Mammary epithelial cell (primary cell): Measurements from ENCODE around the gene TMED8.

Experiments
- EZH2 ChIP-seq: IDR thresholded peaks from 2 replicates; pipeline ENCODE4 v1.6.1; 2012; ENCODE audit warnings: low read length, inconsistent platforms, borderline replicate concordance
- TF ChIP-seq, protein P1 (sequence below), 2 donors: IDR thresholded peaks in 1 of 2; conservative IDR thresholded peaks in 1 of 2; 2 replicates each; pipeline ENCODE4 v1.5.1; 2011 to 2012; ENCODE audit warnings: inconsistent platforms in 2 of 2, low read length in 2 of 2, mild to moderate bottlenecking in 2 of 2, control low read depth in 1 of 2, low read depth in 1 of 2; ENCODE audit not compliant: insufficient read depth in 1 of 2; ENCODE audit errors: extremely low read depth in 1 of 2

DNA sequence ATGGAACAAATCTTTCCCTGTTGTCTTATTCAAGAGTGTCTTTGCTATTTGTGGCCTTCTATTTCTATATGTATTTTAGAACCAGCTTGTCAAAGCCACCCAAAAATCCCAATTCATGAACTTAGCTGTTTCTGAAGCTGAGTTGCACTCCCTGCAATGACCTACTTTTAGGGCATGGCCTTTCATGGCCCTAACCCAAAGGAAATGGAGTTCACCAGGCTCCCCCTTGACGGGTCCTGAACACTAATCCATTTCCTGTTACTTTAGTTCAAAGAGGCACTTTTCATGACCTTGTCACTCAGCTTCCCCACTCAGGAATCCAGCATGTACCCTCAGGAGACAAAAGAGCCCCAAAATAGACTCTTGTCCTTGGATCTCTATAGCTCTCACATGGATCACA is 7.6 kb downstream of the TMED8 start:
- TF ChIP-seq, protein P1, sequence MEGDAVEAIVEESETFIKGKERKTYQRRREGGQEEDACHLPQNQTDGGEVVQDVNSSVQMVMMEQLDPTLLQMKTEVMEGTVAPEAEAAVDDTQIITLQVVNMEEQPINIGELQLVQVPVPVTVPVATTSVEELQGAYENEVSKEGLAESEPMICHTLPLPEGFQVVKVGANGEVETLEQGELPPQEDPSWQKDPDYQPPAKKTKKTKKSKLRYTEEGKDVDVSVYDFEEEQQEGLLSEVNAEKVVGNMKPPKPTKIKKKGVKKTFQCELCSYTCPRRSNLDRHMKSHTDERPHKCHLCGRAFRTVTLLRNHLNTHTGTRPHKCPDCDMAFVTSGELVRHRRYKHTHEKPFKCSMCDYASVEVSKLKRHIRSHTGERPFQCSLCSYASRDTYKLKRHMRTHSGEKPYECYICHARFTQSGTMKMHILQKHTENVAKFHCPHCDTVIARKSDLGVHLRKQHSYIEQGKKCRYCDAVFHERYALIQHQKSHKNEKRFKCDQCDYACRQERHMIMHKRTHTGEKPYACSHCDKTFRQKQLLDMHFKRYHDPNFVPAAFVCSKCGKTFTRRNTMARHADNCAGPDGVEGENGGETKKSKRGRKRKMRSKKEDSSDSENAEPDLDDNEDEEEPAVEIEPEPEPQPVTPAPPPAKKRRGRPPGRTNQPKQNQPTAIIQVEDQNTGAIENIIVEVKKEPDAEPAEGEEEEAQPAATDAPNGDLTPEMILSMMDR (conservative IDR thresholded peaks at IDR 0.05 in 1 of 2, IDR thresholded peaks at IDR 0.05 in 1 of 2; ENCODE audit: extremely low read depth in 1 of 2, insufficient read depth in 1 of 2, low read depth in 1 of 2, low read length in 2 of 2): no peak
- TF ChIP-seq EZH2: no peak
